Measurements from ENCODE around the gene MPLKIP.

DNA sequence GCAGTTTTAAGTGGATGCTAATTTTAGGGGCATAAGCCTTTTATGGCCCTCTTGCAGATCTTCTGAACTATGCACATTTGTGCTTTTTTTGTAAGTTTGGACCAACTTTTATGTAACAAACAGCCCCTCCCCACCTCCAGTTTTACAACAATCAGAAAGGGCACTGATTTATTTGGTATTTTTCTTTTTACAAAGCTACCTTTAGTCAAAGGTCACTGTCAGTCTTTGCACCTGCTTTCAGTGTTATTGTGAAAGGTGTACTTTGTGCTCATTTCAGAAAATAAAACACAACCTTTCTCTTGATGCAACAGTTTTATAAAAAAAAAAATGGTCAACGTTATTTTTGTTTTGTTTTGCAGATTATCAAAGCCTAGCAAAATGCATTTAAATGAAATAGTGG is 39.2 kb downstream of the MPLKIP start:
- TF ChIP-seq, protein P1, sequence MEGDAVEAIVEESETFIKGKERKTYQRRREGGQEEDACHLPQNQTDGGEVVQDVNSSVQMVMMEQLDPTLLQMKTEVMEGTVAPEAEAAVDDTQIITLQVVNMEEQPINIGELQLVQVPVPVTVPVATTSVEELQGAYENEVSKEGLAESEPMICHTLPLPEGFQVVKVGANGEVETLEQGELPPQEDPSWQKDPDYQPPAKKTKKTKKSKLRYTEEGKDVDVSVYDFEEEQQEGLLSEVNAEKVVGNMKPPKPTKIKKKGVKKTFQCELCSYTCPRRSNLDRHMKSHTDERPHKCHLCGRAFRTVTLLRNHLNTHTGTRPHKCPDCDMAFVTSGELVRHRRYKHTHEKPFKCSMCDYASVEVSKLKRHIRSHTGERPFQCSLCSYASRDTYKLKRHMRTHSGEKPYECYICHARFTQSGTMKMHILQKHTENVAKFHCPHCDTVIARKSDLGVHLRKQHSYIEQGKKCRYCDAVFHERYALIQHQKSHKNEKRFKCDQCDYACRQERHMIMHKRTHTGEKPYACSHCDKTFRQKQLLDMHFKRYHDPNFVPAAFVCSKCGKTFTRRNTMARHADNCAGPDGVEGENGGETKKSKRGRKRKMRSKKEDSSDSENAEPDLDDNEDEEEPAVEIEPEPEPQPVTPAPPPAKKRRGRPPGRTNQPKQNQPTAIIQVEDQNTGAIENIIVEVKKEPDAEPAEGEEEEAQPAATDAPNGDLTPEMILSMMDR (IDR thresholded peaks at IDR 0.05) = no peak
- TF ChIP-seq, protein P2, sequence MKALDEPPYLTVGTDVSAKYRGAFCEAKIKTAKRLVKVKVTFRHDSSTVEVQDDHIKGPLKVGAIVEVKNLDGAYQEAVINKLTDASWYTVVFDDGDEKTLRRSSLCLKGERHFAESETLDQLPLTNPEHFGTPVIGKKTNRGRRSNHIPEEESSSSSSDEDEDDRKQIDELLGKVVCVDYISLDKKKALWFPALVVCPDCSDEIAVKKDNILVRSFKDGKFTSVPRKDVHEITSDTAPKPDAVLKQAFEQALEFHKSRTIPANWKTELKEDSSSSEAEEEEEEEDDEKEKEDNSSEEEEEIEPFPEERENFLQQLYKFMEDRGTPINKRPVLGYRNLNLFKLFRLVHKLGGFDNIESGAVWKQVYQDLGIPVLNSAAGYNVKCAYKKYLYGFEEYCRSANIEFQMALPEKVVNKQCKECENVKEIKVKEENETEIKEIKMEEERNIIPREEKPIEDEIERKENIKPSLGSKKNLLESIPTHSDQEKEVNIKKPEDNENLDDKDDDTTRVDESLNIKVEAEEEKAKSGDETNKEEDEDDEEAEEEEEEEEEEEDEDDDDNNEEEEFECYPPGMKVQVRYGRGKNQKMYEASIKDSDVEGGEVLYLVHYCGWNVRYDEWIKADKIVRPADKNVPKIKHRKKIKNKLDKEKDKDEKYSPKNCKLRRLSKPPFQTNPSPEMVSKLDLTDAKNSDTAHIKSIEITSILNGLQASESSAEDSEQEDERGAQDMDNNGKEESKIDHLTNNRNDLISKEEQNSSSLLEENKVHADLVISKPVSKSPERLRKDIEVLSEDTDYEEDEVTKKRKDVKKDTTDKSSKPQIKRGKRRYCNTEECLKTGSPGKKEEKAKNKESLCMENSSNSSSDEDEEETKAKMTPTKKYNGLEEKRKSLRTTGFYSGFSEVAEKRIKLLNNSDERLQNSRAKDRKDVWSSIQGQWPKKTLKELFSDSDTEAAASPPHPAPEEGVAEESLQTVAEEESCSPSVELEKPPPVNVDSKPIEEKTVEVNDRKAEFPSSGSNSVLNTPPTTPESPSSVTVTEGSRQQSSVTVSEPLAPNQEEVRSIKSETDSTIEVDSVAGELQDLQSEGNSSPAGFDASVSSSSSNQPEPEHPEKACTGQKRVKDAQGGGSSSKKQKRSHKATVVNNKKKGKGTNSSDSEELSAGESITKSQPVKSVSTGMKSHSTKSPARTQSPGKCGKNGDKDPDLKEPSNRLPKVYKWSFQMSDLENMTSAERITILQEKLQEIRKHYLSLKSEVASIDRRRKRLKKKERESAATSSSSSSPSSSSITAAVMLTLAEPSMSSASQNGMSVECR (CRISPR knock-in tag; IDR thresholded peaks at IDR 0.05; ENCODE audit: borderline replicate concordance) = no peak
- TF ChIP-seq NR3C1 (CRISPR knock-in tag; conservative IDR thresholded peaks at IDR 0.05; ENCODE audit: low read depth) (no peak), SP1 (CRISPR knock-in tag; conservative IDR thresholded peaks at IDR 0.05) (no peak), ZNF232 (CRISPR knock-in tag; IDR thresholded peaks at IDR 0.05) (no peak), ZBTB21 (CRISPR knock-in tag; IDR thresholded peaks at IDR 0.05; ENCODE audit: borderline replicate concordance) (no peak), KAT7 (CRISPR knock-in tag; IDR thresholded peaks at IDR 0.05; ENCODE audit: borderline replicate concordance) (no peak), ELF4 (CRISPR knock-in tag; IDR thresholded peaks at IDR 0.05; ENCODE audit: low read depth) (no peak), ZNF121 (CRISPR knock-in tag; IDR thresholded peaks at IDR 0.05) (no peak), NFE2L1 (CRISPR knock-in tag; IDR thresholded peaks at IDR 0.05) (no peak)
- TF ChIP-seq, protein P3, sequence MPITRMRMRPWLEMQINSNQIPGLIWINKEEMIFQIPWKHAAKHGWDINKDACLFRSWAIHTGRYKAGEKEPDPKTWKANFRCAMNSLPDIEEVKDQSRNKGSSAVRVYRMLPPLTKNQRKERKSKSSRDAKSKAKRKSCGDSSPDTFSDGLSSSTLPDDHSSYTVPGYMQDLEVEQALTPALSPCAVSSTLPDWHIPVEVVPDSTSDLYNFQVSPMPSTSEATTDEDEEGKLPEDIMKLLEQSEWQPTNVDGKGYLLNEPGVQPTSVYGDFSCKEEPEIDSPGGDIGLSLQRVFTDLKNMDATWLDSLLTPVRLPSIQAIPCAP (CRISPR knock-in tag; IDR thresholded peaks at IDR 0.05) = no peak
- TF ChIP-seq, protein P4, sequence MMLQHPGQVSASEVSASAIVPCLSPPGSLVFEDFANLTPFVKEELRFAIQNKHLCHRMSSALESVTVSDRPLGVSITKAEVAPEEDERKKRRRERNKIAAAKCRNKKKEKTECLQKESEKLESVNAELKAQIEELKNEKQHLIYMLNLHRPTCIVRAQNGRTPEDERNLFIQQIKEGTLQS (CRISPR knock-in tag; conservative IDR thresholded peaks at IDR 0.05) = no peak
- TF ChIP-seq, protein P5, sequence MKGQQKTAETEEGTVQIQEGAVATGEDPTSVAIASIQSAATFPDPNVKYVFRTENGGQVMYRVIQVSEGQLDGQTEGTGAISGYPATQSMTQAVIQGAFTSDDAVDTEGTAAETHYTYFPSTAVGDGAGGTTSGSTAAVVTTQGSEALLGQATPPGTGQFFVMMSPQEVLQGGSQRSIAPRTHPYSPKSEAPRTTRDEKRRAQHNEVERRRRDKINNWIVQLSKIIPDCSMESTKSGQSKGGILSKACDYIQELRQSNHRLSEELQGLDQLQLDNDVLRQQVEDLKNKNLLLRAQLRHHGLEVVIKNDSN (CRISPR knock-in tag; IDR thresholded peaks at IDR 0.05) = no peak
- TF ChIP-seq, protein P6, sequence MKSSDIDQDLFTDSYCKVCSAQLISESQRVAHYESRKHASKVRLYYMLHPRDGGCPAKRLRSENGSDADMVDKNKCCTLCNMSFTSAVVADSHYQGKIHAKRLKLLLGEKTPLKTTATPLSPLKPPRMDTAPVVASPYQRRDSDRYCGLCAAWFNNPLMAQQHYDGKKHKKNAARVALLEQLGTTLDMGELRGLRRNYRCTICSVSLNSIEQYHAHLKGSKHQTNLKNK (CRISPR knock-in tag; IDR thresholded peaks at IDR 0.05) = no peak

All from WTC11 (cell line).